ENCODE results near the gene LSM8.
A peak's percentile ranks its signal among the peaks of the same experiment; 100 is the strongest.

LSM8 gene

DNA sequence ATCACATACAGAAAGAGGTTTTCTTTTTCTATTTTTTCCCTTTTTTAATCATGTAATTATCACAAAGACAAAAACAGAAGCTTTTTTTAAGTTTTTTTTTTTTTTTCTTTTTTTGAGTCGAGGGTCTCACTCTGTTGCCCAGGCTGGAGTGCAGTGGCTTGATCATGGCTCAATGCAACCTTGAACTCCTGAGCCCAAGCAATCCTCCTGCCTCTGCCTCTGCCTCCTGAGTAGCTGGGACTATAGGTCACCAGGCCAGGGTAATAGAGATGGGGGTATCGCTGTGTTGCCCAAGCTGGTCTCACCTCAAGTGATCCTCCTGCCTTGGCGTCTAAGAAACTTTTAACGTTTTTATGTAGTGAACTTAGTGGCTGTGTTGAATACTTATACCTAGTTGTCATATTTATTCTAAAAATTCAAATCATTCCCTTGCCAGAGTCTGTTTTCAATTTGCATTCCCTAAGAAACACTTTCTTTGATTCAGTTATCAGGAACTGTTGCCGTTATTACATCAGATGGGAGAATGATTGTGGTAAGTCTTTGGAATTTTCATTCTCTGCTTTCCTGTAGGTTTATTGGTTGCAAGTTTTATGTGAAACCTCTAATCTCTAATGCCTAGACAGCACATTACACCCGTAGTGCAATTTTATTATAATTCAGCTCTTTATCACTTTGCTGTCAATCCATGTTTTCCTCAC lies 1.3 kb downstream of the LSM8 start:
- Histone ChIP-seq H3K36me3 (ENCODE audit: control insufficient read depth, insufficient read depth, low read length) (no peaks in the 10 kb centered on the region; the same call in none of the 2 replicates), H3K27me3 (replicated peaks; ENCODE audit: control insufficient read depth, insufficient read depth, low read length) (no peaks in the 10 kb centered on the region), H3K4me3 (replicated peaks; ENCODE audit: low read depth, low read length) (peak overlapping the region; percentile 98)
- DNase-seq (ENCODE audit: extremely low read depth, insufficient read length) = no peak
- TF ChIP-seq, protein P1, sequence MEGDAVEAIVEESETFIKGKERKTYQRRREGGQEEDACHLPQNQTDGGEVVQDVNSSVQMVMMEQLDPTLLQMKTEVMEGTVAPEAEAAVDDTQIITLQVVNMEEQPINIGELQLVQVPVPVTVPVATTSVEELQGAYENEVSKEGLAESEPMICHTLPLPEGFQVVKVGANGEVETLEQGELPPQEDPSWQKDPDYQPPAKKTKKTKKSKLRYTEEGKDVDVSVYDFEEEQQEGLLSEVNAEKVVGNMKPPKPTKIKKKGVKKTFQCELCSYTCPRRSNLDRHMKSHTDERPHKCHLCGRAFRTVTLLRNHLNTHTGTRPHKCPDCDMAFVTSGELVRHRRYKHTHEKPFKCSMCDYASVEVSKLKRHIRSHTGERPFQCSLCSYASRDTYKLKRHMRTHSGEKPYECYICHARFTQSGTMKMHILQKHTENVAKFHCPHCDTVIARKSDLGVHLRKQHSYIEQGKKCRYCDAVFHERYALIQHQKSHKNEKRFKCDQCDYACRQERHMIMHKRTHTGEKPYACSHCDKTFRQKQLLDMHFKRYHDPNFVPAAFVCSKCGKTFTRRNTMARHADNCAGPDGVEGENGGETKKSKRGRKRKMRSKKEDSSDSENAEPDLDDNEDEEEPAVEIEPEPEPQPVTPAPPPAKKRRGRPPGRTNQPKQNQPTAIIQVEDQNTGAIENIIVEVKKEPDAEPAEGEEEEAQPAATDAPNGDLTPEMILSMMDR (IDR thresholded peaks at IDR 0.05; ENCODE audit: insufficient read depth, low read length, poor library complexity, severe bottlenecking) = no peak

DNA sequence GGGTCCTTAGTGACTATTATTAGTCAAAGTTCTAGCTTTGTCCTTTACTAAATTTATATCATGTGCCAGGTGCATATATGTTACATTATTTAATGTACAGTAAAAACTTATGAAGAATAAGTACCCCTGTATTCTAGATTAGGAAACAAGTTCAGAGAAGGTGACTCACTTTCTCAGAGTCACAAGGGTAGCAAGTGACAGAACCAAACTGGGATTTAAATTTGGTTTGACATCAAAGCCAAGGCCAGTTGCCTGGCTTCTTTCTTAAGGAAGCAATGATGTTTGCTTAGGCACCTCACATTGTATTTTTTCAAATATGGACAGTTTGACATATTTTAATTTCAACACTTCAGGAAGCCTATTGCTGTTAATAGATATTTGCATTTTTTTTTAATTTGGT lies 2.5 kb downstream of the LSM8 start:
- no peaks in the 10 kb centered on the region; the same call in none of the 2 replicates for H3K36me3 ChIP-seq (ENCODE audit: control insufficient read depth, insufficient read depth, low read length)
- no peak for DNase-seq (ENCODE audit: extremely low read depth, insufficient read length)
- no peaks in the 10 kb centered on the region for H3K27me3 ChIP-seq (replicated peaks; ENCODE audit: control insufficient read depth, insufficient read depth, low read length)
- no peak overlapping the region for H3K4me3 ChIP-seq (replicated peaks; ENCODE audit: low read depth, low read length)
- TF ChIP-seq, protein P1 (IDR thresholded peaks at IDR 0.05; ENCODE audit: insufficient read depth, low read length, poor library complexity, severe bottlenecking) = no peak

DNA sequence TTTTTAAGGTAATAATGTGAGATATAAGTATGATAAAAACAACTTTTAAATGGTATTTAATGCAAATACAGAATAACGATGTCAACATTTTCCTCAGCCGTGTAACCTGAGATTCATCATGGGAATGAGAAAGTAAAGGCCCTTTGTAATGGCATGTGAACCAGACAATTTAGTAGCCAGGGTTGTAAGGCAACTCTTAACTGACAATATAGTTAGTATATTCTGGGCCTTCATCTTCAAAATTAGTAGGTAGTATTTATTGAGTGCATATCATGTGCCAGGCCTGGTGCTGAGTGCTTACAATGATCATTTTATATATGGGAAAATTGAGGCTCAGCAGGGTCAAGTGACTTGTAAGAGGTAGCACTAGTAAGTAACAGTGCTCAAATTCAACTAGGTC lies 10.6 kb downstream of the LSM8 start:
- H3K27me3 ChIP-seq (replicated peaks; ENCODE audit: control insufficient read depth, insufficient read depth, low read length) = no peaks in the 10 kb centered on the region
- TF ChIP-seq, protein P1 (IDR thresholded peaks at IDR 0.05; ENCODE audit: insufficient read depth, low read length, poor library complexity, severe bottlenecking) = no peak
- H3K36me3 ChIP-seq (ENCODE audit: control insufficient read depth, insufficient read depth, low read length) = no peaks in the 10 kb centered on the region
- H3K4me3 ChIP-seq (replicated peaks; ENCODE audit: low read depth, low read length) = no peak overlapping the region
- no peak for DNase-seq (ENCODE audit: extremely low read depth, insufficient read length)

- DNase-seq (ENCODE audit: extremely low read depth, insufficient read length) = peak; percentile 11
- H3K4me3 ChIP-seq (replicated peaks; ENCODE audit: low read depth, low read length) = no peak overlapping the region
- TF ChIP-seq, protein P1 (IDR thresholded peaks at IDR 0.05; ENCODE audit: insufficient read depth, low read length, poor library complexity, severe bottlenecking) = peak; percentile 74
- H3K36me3 ChIP-seq (ENCODE audit: control insufficient read depth, insufficient read depth, low read length) = no peaks in the 10 kb centered on the region
- no peaks in the 10 kb centered on the region for H3K27me3 ChIP-seq (replicated peaks; ENCODE audit: control insufficient read depth, insufficient read depth, low read length)
Observed at GRCh38 chr7:118195837-118196474, 12.0 kb downstream of the LSM8 start.

DNA sequence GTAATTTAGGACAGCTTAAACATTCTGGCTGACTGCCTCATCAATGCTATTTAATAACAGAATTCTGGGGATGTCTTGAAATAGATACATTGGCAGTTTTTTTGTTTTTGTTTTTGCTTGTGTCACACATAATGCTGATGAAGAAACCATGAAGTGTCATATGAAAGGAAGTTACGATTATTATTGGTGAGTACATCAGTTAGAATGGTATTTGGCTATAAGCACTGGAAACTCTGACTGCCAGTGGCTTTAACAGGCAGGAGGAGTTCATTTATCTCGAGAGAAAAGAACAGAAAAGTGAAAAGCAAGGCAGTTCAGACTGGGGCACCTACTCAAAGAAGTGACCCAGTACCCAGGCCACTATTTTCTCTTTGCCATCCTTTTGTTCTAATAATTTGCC lies 18.1 kb downstream of the LSM8 start:
- Histone ChIP-seq H3K4me3 (replicated peaks; ENCODE audit: low read depth, low read length) (no peak overlapping the region), H3K36me3 (ENCODE audit: control insufficient read depth, insufficient read depth, low read length) (no peaks in the 10 kb centered on the region), H3K27me3 (replicated peaks; ENCODE audit: control insufficient read depth, insufficient read depth, low read length) (no peaks in the 10 kb centered on the region)
- no peak for DNase-seq (ENCODE audit: extremely low read depth, insufficient read length)
- TF ChIP-seq, protein P1 (IDR thresholded peaks at IDR 0.05; ENCODE audit: insufficient read depth, low read length, poor library complexity, severe bottlenecking) = no peak

Data from GM06990 (cell line).